ENCODE measurements around the gene ADAMTS20.
"Not testable (repeated sequence)": the region's sequence is repeated elsewhere in the genome, so short reads cannot be mapped to it uniquely, and the experiment has no call there.

The ADAMTS20 gene

GRCh38 chr12:43352001-43352400, 200.0 kb downstream of the ADAMTS20 start:
- H3K4me3 Mint-ChIP-seq: no peak overlapping the region
- ATAC-seq (no peak), DNase-seq (no peak)
- H3K27me3 Mint-ChIP-seq: no peaks in the 10 kb centered on the region
- no peaks in the 10 kb centered on the region for H3K9me3 Mint-ChIP-seq
- H3K4me1 Mint-ChIP-seq: no peaks in the 10 kb centered on the region
- no peak overlapping the region for H3K27ac Mint-ChIP-seq

DNA sequence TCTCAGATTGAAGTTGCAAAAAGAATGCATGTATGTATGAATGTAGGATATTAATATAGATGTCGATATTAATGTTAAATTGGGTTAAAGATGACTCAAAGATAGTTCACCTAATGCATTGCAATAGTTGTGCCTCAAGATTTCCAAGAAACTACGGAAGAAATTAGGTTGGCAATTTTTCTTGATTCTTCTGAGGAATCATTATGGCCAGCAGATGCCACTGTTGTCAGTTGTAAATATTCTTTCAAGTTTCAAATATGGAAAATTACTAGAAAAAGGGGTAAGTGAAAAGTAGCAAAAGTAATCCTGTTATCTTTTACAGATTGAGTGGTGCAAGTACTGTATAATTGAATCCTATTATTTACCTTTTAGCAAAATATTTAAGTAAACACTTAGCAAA, 202.1 kb downstream of the ADAMTS20 start:
- H3K9me3 Mint-ChIP-seq: peaks cover 0 to 12% of the 10 kb centered on the region in 2 donors
- no peak for DNase-seq

DNA sequence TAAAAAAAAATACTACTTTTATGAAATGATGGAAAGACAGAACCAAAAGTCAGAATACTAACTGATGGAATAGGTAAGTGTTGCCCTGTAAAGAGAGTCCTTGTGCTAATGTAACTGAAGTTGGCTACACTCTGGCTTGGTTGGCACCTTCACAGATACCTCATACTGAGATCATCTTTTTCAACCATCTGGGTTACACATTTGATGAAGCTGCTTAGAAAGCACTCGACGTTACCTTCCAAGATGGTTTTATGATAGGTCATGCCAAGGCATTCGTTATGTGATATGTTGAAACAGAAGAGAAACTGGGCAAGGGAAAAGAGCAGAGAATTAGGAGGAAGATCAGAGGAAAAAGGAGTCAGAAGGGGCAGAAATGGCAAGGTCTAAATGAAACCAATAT, 203.8 kb downstream of the ADAMTS20 start:
- peaks cover 2 to 23% of the 10 kb centered on the region in 2 donors for H3K9me3 Mint-ChIP-seq
- DNase-seq (no peak), ATAC-seq (no peak)
- no peak overlapping the region for H3K27ac Mint-ChIP-seq
- H3K4me1 Mint-ChIP-seq: no peaks in the 10 kb centered on the region
- H3K27me3 Mint-ChIP-seq: no peaks in the 10 kb centered on the region
- no peak overlapping the region for H3K4me3 Mint-ChIP-seq

More for the DNA sequence above, 202.1 kb downstream of the ADAMTS20 start:
- no peak for ATAC-seq
- Mint-ChIP-seq H3K4me3 (no peak overlapping the region), H3K27ac (no peak overlapping the region), H3K4me1 (no peaks in the 10 kb centered on the region), H3K27me3 (no peaks in the 10 kb centered on the region)

DNA sequence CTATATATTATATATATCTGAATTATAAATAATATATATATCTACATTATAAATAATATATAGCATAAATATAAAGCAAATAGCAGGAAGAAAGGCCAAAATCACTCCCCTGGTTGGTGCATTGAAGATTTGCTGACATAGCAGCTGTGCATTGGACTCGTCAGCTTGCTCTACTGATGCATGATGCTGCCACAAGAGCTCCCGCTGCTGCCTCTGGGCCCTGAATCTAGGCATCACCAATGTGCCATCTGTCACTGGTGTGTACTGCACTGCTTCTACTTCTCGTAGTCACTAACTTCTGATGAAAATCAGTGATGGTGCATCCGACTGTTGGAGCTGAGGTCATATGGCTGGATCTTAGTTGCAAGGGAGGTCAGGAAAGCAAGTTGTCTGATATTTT, 205.0 kb downstream of the ADAMTS20 start:
- Mint-ChIP-seq H3K4me3 (no peak overlapping the region), H3K27ac (no peak overlapping the region), H3K27me3 (no peaks in the 10 kb centered on the region), H3K4me1 (no peaks in the 10 kb centered on the region), H3K9me3 (peaks cover 8 to 23% of the 10 kb centered on the region in 2 donors)
- DNase-seq: no peak
- no peak for ATAC-seq

GRCh38 chr12:43345023-43345422, 207.0 kb downstream of the ADAMTS20 start:
- DNase-seq (no peak), ATAC-seq (no peak)
- Mint-ChIP-seq H3K27me3 (no peaks in the 10 kb centered on the region), H3K27ac (no peak overlapping the region), H3K9me3 (peaks cover 8 to 23% of the 10 kb centered on the region in 2 donors), H3K4me3 (no peak overlapping the region), H3K4me1 (no peaks in the 10 kb centered on the region)

GRCh38 chr12:43341785-43342313, 210.2 kb downstream of the ADAMTS20 start:
- ATAC-seq, H3K4me1 Mint-ChIP-seq, DNase-seq, H3K27me3 Mint-ChIP-seq, H3K4me3 Mint-ChIP-seq, H3K27ac Mint-ChIP-seq: not testable (repeated sequence)
- peaks cover 8 to 23% of the 10 kb centered on the region in 2 donors for H3K9me3 Mint-ChIP-seq

- no peak for DNase-seq
- no peaks in the 10 kb centered on the region for H3K4me1 Mint-ChIP-seq
- no peak overlapping the region for H3K4me3 Mint-ChIP-seq
- ATAC-seq: no peak
- H3K27me3 Mint-ChIP-seq: no peaks in the 10 kb centered on the region
- peaks cover 2 to 8% of the 10 kb centered on the region in 2 donors for H3K9me3 Mint-ChIP-seq
- no peak overlapping the region for H3K27ac Mint-ChIP-seq
Measured at GRCh38 chr12:43338848-43339526, 213.0 kb downstream of the ADAMTS20 start.

DNA sequence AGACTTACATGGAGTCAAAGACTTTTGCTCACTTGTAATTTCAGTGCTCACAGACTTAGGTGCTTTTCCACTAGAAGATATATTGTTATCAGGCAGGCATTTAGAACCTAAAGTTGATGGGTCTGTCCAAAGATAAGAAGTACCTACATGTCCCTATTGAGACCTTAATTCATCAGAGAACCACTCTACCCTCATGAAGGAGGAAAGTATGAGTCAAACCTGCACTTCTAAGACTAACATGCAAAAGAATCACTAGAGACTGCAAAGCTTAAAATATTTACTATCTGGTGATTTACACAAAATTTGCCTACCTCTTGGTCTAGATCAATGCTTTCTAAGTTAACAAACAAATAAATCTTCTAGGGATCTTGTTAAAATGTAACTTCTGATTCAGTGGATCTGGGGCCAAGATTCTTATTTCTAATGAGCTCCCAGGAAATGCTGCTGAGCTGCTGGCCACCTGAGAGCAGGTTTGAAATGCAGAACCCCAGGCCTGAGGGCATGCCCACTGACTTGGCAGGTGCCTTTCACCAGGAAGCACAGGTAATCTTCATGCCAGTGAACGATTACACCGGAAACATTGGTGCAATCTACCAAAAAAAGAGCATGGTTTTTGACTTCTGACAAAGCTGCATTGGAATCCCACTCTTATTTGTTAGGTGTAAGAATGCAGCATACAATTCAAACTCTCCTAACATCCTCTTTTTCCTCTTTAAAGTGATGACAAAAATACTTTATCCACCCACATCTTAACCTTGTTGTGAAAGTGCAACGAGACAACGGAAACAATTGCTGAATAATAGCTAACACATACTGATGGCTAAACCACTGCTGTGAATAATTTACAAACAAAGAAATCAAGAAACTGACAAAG, 214.2 kb downstream of the ADAMTS20 start:
- no peaks in the 10 kb centered on the region for H3K4me1 Mint-ChIP-seq
- H3K9me3 Mint-ChIP-seq: peaks cover 0 to 4% of the 10 kb centered on the region in 2 donors
- DNase-seq (no peak), ATAC-seq (no peak)
- no peaks in the 10 kb centered on the region for H3K27me3 Mint-ChIP-seq
- H3K27ac Mint-ChIP-seq: no peak overlapping the region
- H3K4me3 Mint-ChIP-seq: no peak overlapping the region

DNA sequence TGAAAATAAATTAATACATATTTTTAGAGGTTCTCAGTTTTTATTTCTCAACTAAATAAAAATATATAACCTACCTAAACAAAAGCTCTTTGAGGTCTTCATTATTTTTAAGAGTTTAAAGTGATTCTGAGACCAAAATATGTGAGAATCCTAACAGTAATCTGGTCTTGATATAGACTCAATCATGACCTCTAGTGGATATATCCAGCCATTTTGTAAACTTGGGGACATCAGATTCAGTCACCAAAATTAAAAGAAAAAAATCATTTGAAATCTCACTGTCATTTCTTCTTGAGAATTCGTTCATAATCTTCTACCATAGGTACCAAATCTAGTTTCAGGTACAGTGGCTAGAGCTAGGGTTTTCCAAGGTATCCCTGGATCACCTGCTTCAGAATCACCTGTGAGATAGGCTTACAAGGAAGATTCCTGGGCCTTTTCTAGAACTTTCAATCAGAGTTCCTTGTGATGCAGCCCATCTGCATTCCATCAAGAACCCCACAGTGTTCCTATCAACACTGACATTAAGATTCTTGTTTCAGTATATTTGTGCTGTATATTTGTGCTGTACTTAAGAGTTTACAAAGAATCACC, 214.9 kb downstream of the ADAMTS20 start:
- DNase-seq (no peak), ATAC-seq (no peak)
- no peaks in the 10 kb centered on the region for H3K27me3 Mint-ChIP-seq
- H3K27ac Mint-ChIP-seq: no peak overlapping the region
- H3K4me1 Mint-ChIP-seq: no peaks in the 10 kb centered on the region
- H3K4me3 Mint-ChIP-seq: no peak overlapping the region
- no peaks in the 10 kb centered on the region for H3K9me3 Mint-ChIP-seq

DNA sequence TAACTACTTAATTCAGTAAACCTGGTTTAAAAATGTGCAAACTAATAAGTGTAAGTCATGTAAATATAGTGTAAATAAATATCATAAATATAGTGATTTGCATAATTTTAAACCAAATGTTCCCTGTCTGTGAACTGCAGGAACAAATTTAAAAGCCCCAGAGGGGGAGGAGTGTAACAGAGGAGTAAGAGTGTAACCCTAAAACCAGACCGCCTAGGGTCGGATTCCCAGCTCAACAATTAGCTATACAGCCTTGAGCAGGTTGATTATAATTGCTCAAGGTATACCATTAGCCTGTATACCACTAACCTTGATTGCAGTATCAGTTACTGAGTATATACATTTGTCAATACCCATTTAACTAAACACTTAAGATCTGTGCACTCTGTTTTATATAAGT, 218.4 kb downstream of the ADAMTS20 start:
- Mint-ChIP-seq H3K9me3 (no peaks in the 10 kb centered on the region), H3K4me3 (no peak overlapping the region), H3K27me3 (no peaks in the 10 kb centered on the region), H3K27ac (no peak overlapping the region), H3K4me1 (no peaks in the 10 kb centered on the region)
- no peak for ATAC-seq
- DNase-seq: no peak

DNA sequence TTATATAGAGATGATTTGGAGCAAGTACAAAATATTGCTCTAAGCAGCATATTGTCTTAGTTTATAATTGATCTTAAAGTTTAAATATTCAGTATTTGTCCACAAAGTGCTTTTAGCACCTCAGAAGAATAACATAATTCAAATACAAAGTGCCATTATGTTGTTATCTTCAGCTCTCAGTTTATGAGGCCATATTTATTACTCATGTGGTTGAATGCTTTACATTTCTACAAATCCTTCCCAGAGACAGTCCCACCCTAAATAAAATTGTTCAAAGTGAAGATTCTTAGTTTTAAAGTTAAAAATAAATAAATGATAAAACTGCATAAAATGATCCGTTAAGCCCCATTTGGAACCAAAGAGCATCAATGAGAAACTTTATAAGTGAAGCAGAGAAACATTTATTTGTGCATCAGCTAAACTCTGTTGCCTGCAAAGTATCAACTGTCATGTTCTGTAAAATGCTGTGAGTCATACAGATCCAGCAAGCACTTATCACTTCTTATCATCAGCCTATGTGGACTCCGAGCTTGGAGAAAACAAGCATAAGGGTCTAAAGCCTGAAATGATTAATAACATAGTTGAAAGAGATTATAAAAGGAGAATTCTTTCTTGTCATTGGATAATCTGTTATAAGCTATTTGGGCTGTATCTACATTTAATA, 218.9 kb downstream of the ADAMTS20 start:
- DNase-seq: no peak
- no peaks in the 10 kb centered on the region for H3K4me1 Mint-ChIP-seq
- peaks cover 0 to 5% of the 10 kb centered on the region in 2 donors for H3K9me3 Mint-ChIP-seq
- no peak overlapping the region for H3K4me3 Mint-ChIP-seq
- no peaks in the 10 kb centered on the region for H3K27me3 Mint-ChIP-seq
- no peak overlapping the region for H3K27ac Mint-ChIP-seq
- ATAC-seq: no peak

DNA sequence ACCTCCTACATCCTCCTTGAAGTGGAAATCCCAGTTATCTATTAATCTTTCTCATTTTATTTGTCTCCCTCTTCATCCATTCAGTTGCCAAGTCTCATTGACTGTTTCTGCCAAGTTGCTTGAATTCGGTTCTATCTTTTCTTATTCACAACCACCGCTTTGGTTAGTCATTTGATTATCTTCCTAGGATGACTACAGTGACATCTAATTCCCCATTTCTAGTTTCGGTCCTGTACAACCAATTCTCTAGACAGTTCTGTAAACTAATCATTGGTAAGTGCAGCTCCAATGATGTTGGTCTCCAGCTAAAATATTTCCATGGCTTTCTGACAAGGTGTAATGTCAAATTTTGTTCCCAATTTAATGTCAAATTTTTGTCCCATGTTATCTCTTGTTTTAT, 220.1 kb downstream of the ADAMTS20 start:
- H3K4me3 Mint-ChIP-seq: no peak overlapping the region
- DNase-seq (no peak), ATAC-seq (no peak)
- H3K27me3 Mint-ChIP-seq: no peaks in the 10 kb centered on the region
- H3K9me3 Mint-ChIP-seq: peaks cover 5 to 9% of the 10 kb centered on the region in 2 donors
- H3K4me1 Mint-ChIP-seq: no peaks in the 10 kb centered on the region
- H3K27ac Mint-ChIP-seq: no peak overlapping the region

GRCh38 chr12:43329375-43329774, 222.6 kb downstream of the ADAMTS20 start:
- H3K4me3 Mint-ChIP-seq: no peak overlapping the region
- no peaks in the 10 kb centered on the region for H3K27me3 Mint-ChIP-seq
- H3K27ac Mint-ChIP-seq: no peak overlapping the region
- H3K4me1 Mint-ChIP-seq: no peaks in the 10 kb centered on the region
- H3K9me3 Mint-ChIP-seq: peaks cover 12 to 16% of the 10 kb centered on the region in 2 donors
- ATAC-seq (no peak), DNase-seq (no peak)

GRCh38 chr12:43325786-43326185, 226.2 kb downstream of the ADAMTS20 start:
- H3K27ac Mint-ChIP-seq: peak overlapping the region in 1 of 2 donors; percentile 16
- peaks cover 12 to 24% of the 10 kb centered on the region in 2 donors for H3K9me3 Mint-ChIP-seq
- H3K4me3 Mint-ChIP-seq: no peak overlapping the region
- no peak for DNase-seq
- ATAC-seq: no peak
- no peaks in the 10 kb centered on the region for H3K27me3 Mint-ChIP-seq
- H3K4me1 Mint-ChIP-seq: no peaks in the 10 kb centered on the region

DNA sequence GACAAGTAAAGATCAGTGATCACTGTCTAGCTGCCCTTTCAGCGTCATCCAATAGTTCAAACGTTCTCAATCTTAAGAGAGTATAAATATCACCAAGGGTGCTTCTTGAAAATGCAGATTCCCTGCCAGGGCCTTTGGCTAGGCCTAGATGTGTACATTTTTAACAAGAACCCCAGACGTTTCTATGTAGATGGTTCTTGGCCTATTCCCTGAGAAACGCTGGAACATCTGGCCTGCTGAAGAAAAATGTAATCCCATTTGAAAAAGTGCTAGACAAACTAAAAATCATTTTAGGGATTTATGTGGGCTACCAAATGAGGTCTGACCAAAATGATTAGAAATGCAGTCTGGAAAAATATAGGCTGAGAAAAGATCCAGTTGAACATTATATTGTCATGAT, 231.7 kb downstream of the ADAMTS20 start:
- DNase-seq: no peak
- Mint-ChIP-seq H3K27ac (no peak overlapping the region), H3K27me3 (no peaks in the 10 kb centered on the region), H3K4me3 (no peak overlapping the region), H3K9me3 (peaks cover under 1 to 8% of the 10 kb centered on the region in 2 donors), H3K4me1 (no peaks in the 10 kb centered on the region)
- no peak for ATAC-seq
